Endothelial cell of umbilical vein (primary cell): ENCODE data around the gene ATXN2L. TPM values are rescaled to one million over a fixed set of nuclear protein-coding genes. Genes with fewer than 3 reads are reported as not detected.
A peak's percentile ranks its signal among the peaks of the same experiment; 100 is the strongest.
"Not testable (repeated sequence)": the region's sequence is repeated elsewhere in the genome, so short reads cannot be mapped to it uniquely, and the experiment has no call there.

Source experiments
- Bru-seq: library from RNA; stranded (reverse); fragments of 400-500 nt; gene quantifications from one replicate; lab custom pipeline; 2021; lab: Mats Ljungman, UMichigan
- BruChase-seq, 2 experiments: library from RNA; stranded (reverse); fragments of 400-500 nt; gene quantifications; one replicate each; lab custom pipeline; 2021; lab: Mats Ljungman, UMichigan
- BruUV-seq: library from RNA; stranded (reverse); fragments of 400-500 nt; replicated peaks from 2 replicates; lab custom pipeline; 2021; lab: Mats Ljungman, UMichigan
- CTCF ChIA-PET: fragments of 300-600, 350-600 bp; sonication (Branson Sonifier 250); formaldehyde crosslinking; loops from one replicate; lab custom pipeline; 2021; ENCODE audit warnings: antibody characterized with exemption, inconsistent platforms; lab: Charles Lee
- POLR2A ChIA-PET: fragments of 300-600, 350-600 bp; sonication (Branson Sonifier 250); formaldehyde crosslinking; loops from one replicate; lab custom pipeline; 2021; ENCODE audit warnings: antibody characterized with exemption, inconsistent platforms; lab: Charles Lee
- DNase-seq: peaks from one replicate; pipeline ENCODE4 v3.0.0-alpha.2; 2011; ENCODE audit warnings: low read depth, low spot score
- FAIRE-seq: peaks from 2 replicates; lab custom pipeline; 2011; peaks lifted over from hg19 to GRCh38; lab: Jason Lieb, UNC
- H2AFZ ChIP-seq: 2 replicates; pipeline ENCODE4 v1.6.0; 2012; ENCODE audit warnings: low read depth, low read length, control low read depth, inconsistent platforms
- H3K27ac ChIP-seq: 2 replicates; pipeline ENCODE4 v1.5.1; 2011; ENCODE audit warnings: low read depth, mild to moderate bottlenecking, control low read depth, low read length, moderate library complexity; ENCODE audit not compliant: insufficient read depth
- H3K27me3 ChIP-seq, 2 experiments: 2 replicates each; pipeline versions ENCODE4 v1.6.0 to v1.6.1; 2011; ENCODE audit warnings: low read length in 2 of 2, mixed read lengths in 1 of 2; ENCODE audit not compliant: control insufficient read depth in 2 of 2, insufficient read depth in 2 of 2
- H3K36me3 ChIP-seq, 2 experiments: 2 replicates in 1 of 2; 3 replicates in 1 of 2; pipeline ENCODE4 v1.5.1; 2011; ENCODE audit warnings: low read length in 2 of 2, mild to moderate bottlenecking in 1 of 2, moderate library complexity in 1 of 2; ENCODE audit not compliant: control insufficient read depth in 2 of 2, insufficient read depth in 2 of 2; ENCODE audit errors: extremely low read depth in 1 of 2
- H3K4me1 ChIP-seq: 3 replicates; pipeline ENCODE4 v1.5.1; 2011; ENCODE audit warnings: mild to moderate bottlenecking, low read length; ENCODE audit not compliant: control insufficient read depth, insufficient read depth; ENCODE audit errors: extremely low read depth
- H3K4me2 ChIP-seq: 2 replicates; pipeline ENCODE4 v1.6.1; 2011; ENCODE audit warnings: low read length, control low read depth, mixed read lengths; ENCODE audit not compliant: insufficient read depth
- H3K4me3 ChIP-seq, 3 experiments: fragments of 200-600 bp in 1 of 3; sonication (generic), shearing (Covaris generic) in 1 of 3; replicated peaks in 1 of 3; 2 replicates each; pipeline ENCODE4 v1.5.1; 2011 to 2016; ENCODE audit warnings: control low read depth in 3 of 3, low read length in 3 of 3, mild to moderate bottlenecking in 2 of 3, inconsistent platforms in 1 of 3, low read depth in 1 of 3, moderate library complexity in 1 of 3; ENCODE audit not compliant: insufficient read depth in 1 of 3
- H3K79me2 ChIP-seq: 2 replicates; pipeline ENCODE4 v1.6.0; 2012; ENCODE audit warnings: low read length, inconsistent platforms; ENCODE audit not compliant: control insufficient read depth, insufficient read depth
- H3K9ac ChIP-seq: replicated peaks from 2 replicates; pipeline ENCODE3; 2011; ENCODE audit warnings: low read length, control low read depth; ENCODE audit not compliant: insufficient read depth; ENCODE audit errors: extremely low read depth
- H3K9me1 ChIP-seq: replicated peaks from 3 replicates; pipeline ENCODE4 v1.6.0; 2011; ENCODE audit warnings: mild to moderate bottlenecking, low read length; ENCODE audit not compliant: control insufficient read depth, insufficient read depth; ENCODE audit errors: extremely low read depth
- H3K9me3 ChIP-seq: replicated peaks from 2 replicates; pipeline ENCODE4 v1.5.1; 2012; ENCODE audit warnings: low read length, inconsistent platforms; ENCODE audit not compliant: control insufficient read depth, insufficient read depth
- H4K20me1 ChIP-seq: replicated peaks from 2 replicates; pipeline ENCODE3; 2011; ENCODE audit warnings: mild to moderate bottlenecking, low read length; ENCODE audit not compliant: control insufficient read depth, insufficient read depth; ENCODE audit errors: extremely low read depth
- GATA2 ChIP-seq: IDR thresholded peaks from 2 replicates; pipeline ENCODE4 v1.7.0; 2011; ENCODE audit warnings: low read depth, mild to moderate bottlenecking, moderate library complexity, mixed read lengths, low read length; ENCODE audit not compliant: insufficient read length, insufficient read depth
- MAX ChIP-seq: IDR thresholded peaks from 2 replicates; pipeline ENCODE4 v1.6.1; 2011; ENCODE audit not compliant: insufficient read depth, insufficient read length
- MYC ChIP-seq: IDR thresholded peaks from one replicate; pipeline ENCODE4 v1.6.1; 2011; ENCODE audit warnings: mild to moderate bottlenecking, low read depth, low read length
- POLR2A ChIP-seq: IDR thresholded peaks from 2 replicates; pipeline ENCODE4 v1.6.1; 2012; ENCODE audit warnings: low read depth, mild to moderate bottlenecking, control low read depth, low read length
- POLR2AphosphoS5 ChIP-seq: IDR thresholded peaks from 2 replicates; pipeline ENCODE4 v1.6.1; 2012; ENCODE audit warnings: low read depth, mild to moderate bottlenecking, control low read depth, low read length, moderate library complexity; ENCODE audit not compliant: insufficient read depth
- dilution Hi-C: fragments of 300-500 bp; cut with MboI; formaldehyde crosslinking; loops from one replicate; pipeline ENCODE4 v1.15.0; 2019; ENCODE audit warnings: low sequenced_read_pairs; ENCODE audit not compliant: extremely low pct_ligation_motif_present
- intact Hi-C: fragments of 100-400 bp; cut with micrococcal nuclease; formaldehyde crosslinking; loops from one replicate; pipeline ENCODE4 v1.10.0; 2022
- long read RNA-seq: library from polyadenylated mRNA; stranded (forward); transcript quantifications from one replicate; pipeline ENCODE4 v2.0.0, GENCODE V29; 2021
- polyA minus RNA-seq, 3 experiments: library from RNA; depleted of rRNA, polyadenylated mRNA; stranded (reverse); fragments of >200 nt; gene quantifications; 1 replicate in 1 of 3; 2 replicates in 2 of 3; pipeline ENCODE4 v1.2.3, GENCODE V29; 2011
- polyA plus RNA-seq, 4 experiments: library from polyadenylated mRNA; depleted of rRNA in 3 of 4; stranded (reverse) in 3 of 4; unstranded in 1 of 4; fragments of >200 nt; gene quantifications; 2 replicates each; pipeline versions ENCODE4 v1.2.1 to v1.2.3, GENCODE V29; 2011 to 2012; ENCODE audit warnings: missing spikeins in 1 of 4
- total RNA-seq: library from RNA; stranded (reverse); gene quantifications from 2 replicates; pipeline ENCODE4 v1.2.3, GENCODE V29; 2021

The ATXN2L gene, protein sequence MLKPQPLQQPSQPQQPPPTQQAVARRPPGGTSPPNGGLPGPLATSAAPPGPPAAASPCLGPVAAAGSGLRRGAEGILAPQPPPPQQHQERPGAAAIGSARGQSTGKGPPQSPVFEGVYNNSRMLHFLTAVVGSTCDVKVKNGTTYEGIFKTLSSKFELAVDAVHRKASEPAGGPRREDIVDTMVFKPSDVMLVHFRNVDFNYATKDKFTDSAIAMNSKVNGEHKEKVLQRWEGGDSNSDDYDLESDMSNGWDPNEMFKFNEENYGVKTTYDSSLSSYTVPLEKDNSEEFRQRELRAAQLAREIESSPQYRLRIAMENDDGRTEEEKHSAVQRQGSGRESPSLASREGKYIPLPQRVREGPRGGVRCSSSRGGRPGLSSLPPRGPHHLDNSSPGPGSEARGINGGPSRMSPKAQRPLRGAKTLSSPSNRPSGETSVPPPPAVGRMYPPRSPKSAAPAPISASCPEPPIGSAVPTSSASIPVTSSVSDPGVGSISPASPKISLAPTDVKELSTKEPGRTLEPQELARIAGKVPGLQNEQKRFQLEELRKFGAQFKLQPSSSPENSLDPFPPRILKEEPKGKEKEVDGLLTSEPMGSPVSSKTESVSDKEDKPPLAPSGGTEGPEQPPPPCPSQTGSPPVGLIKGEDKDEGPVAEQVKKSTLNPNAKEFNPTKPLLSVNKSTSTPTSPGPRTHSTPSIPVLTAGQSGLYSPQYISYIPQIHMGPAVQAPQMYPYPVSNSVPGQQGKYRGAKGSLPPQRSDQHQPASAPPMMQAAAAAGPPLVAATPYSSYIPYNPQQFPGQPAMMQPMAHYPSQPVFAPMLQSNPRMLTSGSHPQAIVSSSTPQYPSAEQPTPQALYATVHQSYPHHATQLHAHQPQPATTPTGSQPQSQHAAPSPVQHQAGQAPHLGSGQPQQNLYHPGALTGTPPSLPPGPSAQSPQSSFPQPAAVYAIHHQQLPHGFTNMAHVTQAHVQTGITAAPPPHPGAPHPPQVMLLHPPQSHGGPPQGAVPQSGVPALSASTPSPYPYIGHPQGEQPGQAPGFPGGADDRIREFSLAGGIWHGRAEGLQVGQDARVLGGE
- 198 and 208 TPM in 2 replicates for total RNA-seq
- 59.0 and 64.8 TPM in 2 replicates for polyA plus RNA-seq
- polyA plus RNA-seq (2011; cell fraction: cytosol; rRNA removed) = 47.6 and 52.0 TPM in 2 replicates
- 154 and 155 TPM in 2 replicates for polyA plus RNA-seq (2011; cell fraction: nucleus; rRNA removed)
- 88.5 and 99.0 TPM in 2 replicates for polyA plus RNA-seq (2012)
- 46.0 and 53.9 TPM in 2 replicates for polyA minus RNA-seq
- polyA minus RNA-seq (2011; cell fraction: cytosol; rRNA and poly(A)+ RNA removed) = 77.6 TPM
- polyA minus RNA-seq (2011; cell fraction: nucleus; rRNA and poly(A)+ RNA removed) = 78.9 and 92.4 TPM in 2 replicates
- Bru-seq, nascent RNA = percentile 91 among the genes with signal in this experiment
- percentile 99 among the genes with signal in this experiment for BruChase-seq, experiment 1, labeled RNA remaining after a 6-hour chase
- percentile 97 among the genes with signal in this experiment for BruChase-seq, experiment 2, labeled RNA remaining after a 2-hour chase
- long read RNA-seq, full-length matches to known transcripts = 16 of 142 reads
- long read RNA-seq, partial matches to known transcripts = 88 of 142 reads
- long read RNA-seq, other reads (novel, unspliced or antisense) = 38 of 142 reads

DNA sequence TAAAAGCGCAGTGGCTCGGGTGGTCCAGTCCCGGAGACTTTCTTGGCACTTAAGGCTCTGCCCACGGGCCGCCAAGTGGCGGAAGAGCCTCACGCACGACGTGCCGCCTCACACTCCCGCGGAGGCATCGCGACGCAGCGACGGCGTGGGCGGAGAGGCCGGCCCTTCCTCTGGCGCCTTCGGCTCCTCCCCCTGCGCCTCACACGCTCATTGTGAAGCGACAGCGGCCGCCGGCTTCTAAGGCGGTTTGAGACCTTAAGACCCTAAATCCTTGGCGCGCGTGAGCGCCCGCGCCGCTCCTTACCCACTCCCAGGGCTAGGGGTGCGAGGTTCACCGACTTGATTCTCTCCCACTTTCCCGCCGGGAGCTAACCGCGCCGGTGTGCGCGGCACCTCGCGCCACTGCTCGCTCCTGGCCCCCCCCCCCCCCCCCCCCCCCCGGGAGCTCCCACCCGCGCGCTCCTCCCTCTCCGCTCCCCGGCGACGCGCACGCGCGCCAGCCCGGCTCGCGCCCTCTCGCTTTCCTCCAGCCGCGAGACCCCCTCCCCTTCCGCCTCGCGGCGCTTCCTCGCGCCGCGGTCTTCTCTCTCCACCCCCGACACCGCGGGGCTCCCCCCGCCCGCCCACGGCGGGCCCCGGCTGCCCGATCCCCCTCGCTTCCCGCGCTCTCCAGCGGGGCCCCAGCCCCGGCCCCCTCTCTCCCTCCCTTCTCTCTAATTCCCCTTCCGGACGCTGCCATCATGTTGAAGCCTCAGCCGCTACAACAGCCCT, at the start of gene ATXN2L:
TSS of gene ATXN2L (plus strand) at position 480 of the 771 bp plus-strand sequence. CDS start at position 741, 261 bp downstream.
- no peaks in the 10 kb centered on the region for H3K9me3 ChIP-seq
- H3K79me2 ChIP-seq = peaks cover 40% of the 10 kb centered on the region
- H3K4me1 ChIP-seq = peaks cover 16% of the 10 kb centered on the region
- FAIRE-seq (peak; percentile 89), DNase-seq (peak; percentile 95)
- no peaks in the 10 kb centered on the region for H3K27me3 ChIP-seq
- BruUV-seq = no TSS peak
- H3K9ac ChIP-seq = peak within 1 kb of the TSS; percentile 95
- H3K9me1 ChIP-seq = no peaks in the 10 kb centered on the region
- H3K36me3 ChIP-seq = peaks cover 16 to 20% of the 10 kb centered on the region in 2 experiments
- ChIA-PET POLR2A (interaction anchor here (0.6 to 1.9 kb wide), 3 partner anchors 23 to 1991 kb away, joined by 3 to 13 read pairs (median 4); partner anchors contain the start of gene TUFM), CTCF (interaction anchor here (0.7 to 1.5 kb wide), 6 partner anchors 23 to 207 kb away, joined by 3 to 6 read pairs (median 4); partner anchors contain the start of genes SH2B1, SPNS1 and TUFM)
- H3K4me2 ChIP-seq = peak within 1 kb of the TSS; percentile 98
- TF ChIP-seq MYC (peak; percentile 63), POLR2AphosphoS5 (peak; percentile 99), GATA2 (no peak), POLR2A (peak; percentile 98), MAX (peak; percentile 53)
- dilution Hi-C loops (no loop called here), intact Hi-C loops (no loop called here)
- peak within 1 kb of the TSS; percentile 82 for H2AFZ ChIP-seq
- H4K20me1 ChIP-seq = no peaks in the 10 kb centered on the region
- H3K27ac ChIP-seq = peak within 1 kb of the TSS; percentile 83
- peak within 1 kb of the TSS; percentile 59 to 93 (median 77) for H3K4me3 ChIP-seq

DNA sequence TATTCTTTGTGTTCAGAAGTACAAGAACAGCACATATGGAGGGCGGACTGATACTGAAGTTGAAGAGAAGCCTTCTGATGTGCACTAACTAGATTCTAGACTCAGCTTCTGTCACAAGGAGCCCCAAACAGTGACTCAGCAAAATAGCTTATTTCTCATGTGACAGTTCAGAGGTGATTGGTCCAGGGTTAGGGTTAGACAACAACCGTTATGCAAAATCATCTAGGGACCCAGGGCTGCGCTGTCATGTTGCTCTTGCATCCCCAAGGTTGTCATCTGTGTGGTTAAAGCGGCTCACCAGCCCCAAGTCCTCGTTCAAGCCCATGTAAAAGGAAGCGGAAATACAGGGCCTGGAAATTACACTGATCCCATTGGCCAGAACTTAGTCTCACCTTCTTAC, 41.1 kb upstream of the ATXN2L start:
- BruUV-seq, H2AFZ ChIP-seq, H3K36me3 ChIP-seq, H3K79me2 ChIP-seq, H3K9ac ChIP-seq, H3K4me3 ChIP-seq, H3K4me2 ChIP-seq, intact Hi-C loops, H3K27me3 ChIP-seq, POLR2A ChIA-PET, FAIRE-seq, H4K20me1 ChIP-seq, CTCF ChIA-PET, DNase-seq, H3K27ac ChIP-seq, H3K4me1 ChIP-seq, H3K9me1 ChIP-seq, dilution Hi-C loops, H3K9me3 ChIP-seq: not testable (repeated sequence)
